Endodermal cell (in vitro differentiated cells): ENCODE results near the gene RAB44. TPM values are rescaled to one million over a fixed set of nuclear protein-coding genes. Genes with fewer than 3 reads are reported as not detected.
A peak's percentile ranks its signal among the peaks of the same experiment; 100 is the strongest.

ENCODE experiments used
- DNase-seq: peaks from one replicate; pipeline ENCODE4 v3.0.0-alpha.2; 2017
- H3K27ac ChIP-seq: 2 replicates; pipeline ENCODE4 v1.5.1; 2013; ENCODE audit warnings: mild to moderate bottlenecking, low read depth, low read length, moderate library complexity
- H3K27me3 ChIP-seq: 2 replicates; pipeline ENCODE4 v1.6.1; 2013; ENCODE audit warnings: mild to moderate bottlenecking, low read length, moderate library complexity; ENCODE audit not compliant: insufficient read depth, control insufficient read depth, poor library complexity, severe bottlenecking
- H3K36me3 ChIP-seq: 2 replicates; pipeline ENCODE4 v1.7.0; 2013; ENCODE audit warnings: mild to moderate bottlenecking, low read length, moderate library complexity; ENCODE audit not compliant: control insufficient read depth, insufficient read depth
- H3K4me1 ChIP-seq: one replicate; pipeline ENCODE4 v1.7.0; 2013; ENCODE audit warnings: low read length; ENCODE audit not compliant: control insufficient read depth, insufficient read depth
- H3K4me3 ChIP-seq: 2 replicates; pipeline ENCODE4 v1.5.1; 2013; ENCODE audit warnings: mild to moderate bottlenecking, low read length, moderate library complexity
- H3K9ac ChIP-seq: 2 replicates; pipeline ENCODE4 v1.6.1; 2013; ENCODE audit warnings: mild to moderate bottlenecking, low read length, moderate library complexity; ENCODE audit not compliant: poor library complexity, severe bottlenecking; ENCODE audit errors: extremely low read depth
- H3K9me3 ChIP-seq: 2 replicates; pipeline ENCODE4 v1.6.1; 2013; ENCODE audit warnings: mild to moderate bottlenecking, low read length, moderate library complexity; ENCODE audit not compliant: control insufficient read depth
- H3K27ac Mint-ChIP-seq: 2 replicates; pipeline ENCODE4 v1.8.0; 2020; ENCODE audit warnings: mixed read lengths
- H3K27me3 Mint-ChIP-seq: 2 replicates; pipeline ENCODE4 v1.8.0; 2021; ENCODE audit warnings: mild to moderate bottlenecking, mixed read lengths; ENCODE audit not compliant: insufficient read depth
- H3K36me3 Mint-ChIP-seq: 2 replicates; pipeline ENCODE4 v1.8.0; 2020; ENCODE audit warnings: low read depth, mixed read lengths
- H3K4me1 Mint-ChIP-seq: 2 replicates; pipeline ENCODE4 v1.8.0; 2020; ENCODE audit warnings: mixed read lengths
- H3K4me3 Mint-ChIP-seq: 2 replicates; pipeline ENCODE4 v1.8.0; 2020; ENCODE audit warnings: mild to moderate bottlenecking, moderate library complexity, mixed read lengths
- H3K9me3 Mint-ChIP-seq: 2 replicates; pipeline ENCODE4 v1.8.0; 2020; ENCODE audit warnings: mild to moderate bottlenecking, mixed read lengths
- CTCF ChIP-seq: fragments of 200-600 bp; sonication (generic); conservative IDR thresholded peaks from 2 replicates; pipeline ENCODE4 v1.5.0; 2021; ENCODE audit warnings: antibody characterized with exemption, mild to moderate bottlenecking
- WGBS, 2 experiments: methylation state at CpG; one replicate each; pipeline versions ENCODE4 v1.1.5 to v1.1.7; 2013; ENCODE audit warnings: missing lambda C conversion rate in 2 of 2, mixed read lengths in 1 of 2; ENCODE audit not compliant: insufficient coverage in 1 of 2, insufficient read length in 1 of 2; 5-methylcytosine and 5-hydroxymethylcytosine counted together
- total RNA-seq, 2 donors: library from RNA; stranded (reverse); fragmentation: NEBNext Ultra II Directional in 1 of 2; extraction: Animal tissue kit (Norgen Biotek cat#: 25700) in 1 of 2; gene quantifications; 2 replicates in 1 of 2; 3 replicates in 1 of 2; pipeline ENCODE4 v1.2.1, GENCODE V29; 2021

RAB44 gene
- total RNA-seq, 2 donors from 2014 or later, result not detected

DNA sequence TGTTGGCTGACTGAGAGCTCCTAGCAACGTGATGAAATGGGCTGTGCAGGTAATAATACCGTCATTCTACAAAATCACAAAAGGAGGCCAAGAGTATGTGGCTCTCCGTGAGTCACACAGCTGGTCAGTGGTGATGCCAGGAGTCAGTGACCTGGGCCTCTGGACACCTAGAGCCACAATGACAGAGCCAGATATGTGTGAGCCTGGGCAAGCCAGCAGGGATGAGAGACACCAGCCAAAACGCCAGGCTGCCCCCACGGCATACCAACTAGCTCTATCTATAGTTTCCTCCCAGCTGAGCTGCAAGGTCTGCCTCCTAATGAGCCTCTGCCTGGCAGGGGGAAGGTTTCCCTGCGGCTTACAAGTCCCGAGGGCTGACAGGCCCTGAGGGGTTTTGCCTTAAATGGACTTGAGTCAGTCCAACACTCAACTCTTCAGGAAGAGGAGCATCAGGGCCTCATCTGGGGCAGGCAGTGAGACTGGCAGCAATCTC, 71.6 kb downstream of the RAB44 start:
- TF ChIP-seq CTCF, result no peak
- Mint-ChIP-seq H3K27ac (no peak overlapping the region), H3K27me3 (no peaks in the 10 kb centered on the region), H3K9me3 (no peaks in the 10 kb centered on the region), H3K4me3 (no peak overlapping the region), H3K4me1 (peaks cover 24% of the 10 kb centered on the region), H3K36me3 (no peaks in the 10 kb centered on the region)
- H3K36me3 ChIP-seq, result no peaks in the 10 kb centered on the region
- WGBS, 2 experiments, result 60 to 67% methylated on average over 5 to 7 of the region's 7 CpGs
- DNase-seq, result peak; percentile 62
- H3K27ac ChIP-seq, result no peak overlapping the region
- no peaks in the 10 kb centered on the region for H3K9me3 ChIP-seq
- H3K9ac ChIP-seq, result no peak overlapping the region
- H3K4me1 ChIP-seq, result peaks cover 5% of the 10 kb centered on the region
- no peaks in the 10 kb centered on the region for H3K27me3 ChIP-seq
- no peak overlapping the region for H3K4me3 ChIP-seq

- Histone ChIP-seq H3K27ac (no peak overlapping the region), H3K9ac (no peak overlapping the region), H3K36me3 (no peaks in the 10 kb centered on the region), H3K27me3 (no peaks in the 10 kb centered on the region), H3K9me3 (no peaks in the 10 kb centered on the region), H3K4me3 (no peak overlapping the region), H3K4me1 (peaks cover 5% of the 10 kb centered on the region)
- DNase-seq, result peak; percentile 70
- peaks cover 24% of the 10 kb centered on the region for H3K4me1 Mint-ChIP-seq
- no peaks in the 10 kb centered on the region for H3K9me3 Mint-ChIP-seq
- peak overlapping the region; percentile 52 for H3K27ac Mint-ChIP-seq
- no peaks in the 10 kb centered on the region for H3K36me3 Mint-ChIP-seq
- TF ChIP-seq CTCF, result no peak
- peaks cover 1% of the 10 kb centered on the region for H3K27me3 Mint-ChIP-seq
- H3K4me3 Mint-ChIP-seq, result no peak overlapping the region
- WGBS, 2 experiments, result 83 to 86% methylated on average over 18 of the region's 18 CpGs
Measured at GRCh38 chr6:36769676-36770499, 72.3 kb downstream of the RAB44 start.

DNA sequence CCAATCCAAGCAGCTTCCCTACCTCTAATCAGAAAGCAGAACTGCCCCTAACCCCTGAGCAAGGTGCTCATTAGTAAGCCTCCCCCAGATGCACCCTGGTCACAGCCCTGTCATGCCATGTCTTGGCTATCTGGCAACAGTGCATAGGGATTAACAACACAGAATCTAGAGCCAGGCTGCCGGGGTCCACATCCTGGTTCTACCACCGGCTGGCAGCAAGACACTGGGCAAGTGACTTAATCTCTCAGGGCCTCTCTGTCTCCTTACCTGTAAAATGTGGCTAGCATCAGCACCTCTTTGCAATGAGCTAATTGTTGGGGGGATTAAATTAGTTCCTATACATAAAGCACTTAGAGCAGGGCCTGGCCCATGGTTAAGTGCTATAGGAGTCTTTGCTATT, 73.5 kb downstream of the RAB44 start:
- H3K36me3 ChIP-seq, result no peaks in the 10 kb centered on the region
- H3K27me3 ChIP-seq, result no peaks in the 10 kb centered on the region
- Mint-ChIP-seq H3K27me3 (peaks cover 2% of the 10 kb centered on the region), H3K36me3 (no peaks in the 10 kb centered on the region), H3K9me3 (no peaks in the 10 kb centered on the region), H3K4me1 (peaks cover 24% of the 10 kb centered on the region), H3K27ac (no peak overlapping the region), H3K4me3 (no peak overlapping the region)
- 100% methylated on average over 2 of the region's 2 CpGs for WGBS, 2 experiments
- no peak overlapping the region for H3K9ac ChIP-seq
- H3K9me3 ChIP-seq, result no peaks in the 10 kb centered on the region
- TF ChIP-seq CTCF, result no peak
- H3K4me1 ChIP-seq, result peaks cover 5% of the 10 kb centered on the region
- no peak for DNase-seq
- H3K27ac ChIP-seq, result no peak overlapping the region
- no peak overlapping the region for H3K4me3 ChIP-seq
